ENCODE measurements around the gene GHR.

GHR gene

DNA sequence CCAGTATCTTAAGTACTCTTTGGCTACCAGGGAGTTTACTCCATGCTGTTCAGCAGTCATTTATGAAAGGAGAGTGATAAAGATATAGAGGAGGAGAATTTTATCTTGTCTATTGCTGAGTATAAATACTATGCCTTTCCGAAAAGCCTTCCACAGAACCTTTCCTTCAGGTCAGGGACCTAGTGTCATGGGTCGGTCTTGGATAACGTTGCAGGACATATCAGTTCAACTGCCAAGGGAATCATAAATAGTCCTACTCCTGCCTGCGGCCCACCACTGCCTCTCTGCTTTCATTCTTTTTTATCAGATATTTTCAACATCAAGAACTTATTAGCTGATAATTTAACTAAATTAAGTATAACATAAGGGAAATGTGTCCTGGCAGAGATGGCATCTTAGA is 211.3 kb downstream of the GHR start:
- H3K9me3 ChIP-seq (ENCODE audit: insufficient read depth, low read depth, low read length), result no peaks in the 10 kb centered on the region
- H3K4me3 ChIP-seq (ENCODE audit: low read length, poor library complexity, severe bottlenecking), result no peak overlapping the region
- no peaks in the 10 kb centered on the region for H3K27me3 ChIP-seq (ENCODE audit: insufficient read depth, low read length, poor library complexity, severe bottlenecking)
- TF ChIP-seq EZH2phosphoT487 (IDR thresholded peaks at IDR 0.05; ENCODE audit: borderline replicate concordance), result no peak
- TF ChIP-seq, protein P1, sequence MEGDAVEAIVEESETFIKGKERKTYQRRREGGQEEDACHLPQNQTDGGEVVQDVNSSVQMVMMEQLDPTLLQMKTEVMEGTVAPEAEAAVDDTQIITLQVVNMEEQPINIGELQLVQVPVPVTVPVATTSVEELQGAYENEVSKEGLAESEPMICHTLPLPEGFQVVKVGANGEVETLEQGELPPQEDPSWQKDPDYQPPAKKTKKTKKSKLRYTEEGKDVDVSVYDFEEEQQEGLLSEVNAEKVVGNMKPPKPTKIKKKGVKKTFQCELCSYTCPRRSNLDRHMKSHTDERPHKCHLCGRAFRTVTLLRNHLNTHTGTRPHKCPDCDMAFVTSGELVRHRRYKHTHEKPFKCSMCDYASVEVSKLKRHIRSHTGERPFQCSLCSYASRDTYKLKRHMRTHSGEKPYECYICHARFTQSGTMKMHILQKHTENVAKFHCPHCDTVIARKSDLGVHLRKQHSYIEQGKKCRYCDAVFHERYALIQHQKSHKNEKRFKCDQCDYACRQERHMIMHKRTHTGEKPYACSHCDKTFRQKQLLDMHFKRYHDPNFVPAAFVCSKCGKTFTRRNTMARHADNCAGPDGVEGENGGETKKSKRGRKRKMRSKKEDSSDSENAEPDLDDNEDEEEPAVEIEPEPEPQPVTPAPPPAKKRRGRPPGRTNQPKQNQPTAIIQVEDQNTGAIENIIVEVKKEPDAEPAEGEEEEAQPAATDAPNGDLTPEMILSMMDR (conservative IDR thresholded peaks at IDR 0.05; ENCODE audit: low read length), result no peak
- no peaks in the 10 kb centered on the region for H3K9me2 ChIP-seq (replicated peaks; ENCODE audit: low read depth, low read length)
- H3F3A ChIP-seq (ENCODE audit: low read depth), result no peaks in the 10 kb centered on the region
- no peaks in the 10 kb centered on the region for H3K36me3 ChIP-seq (ENCODE audit: insufficient read depth, low read length)
- H3K4me2 ChIP-seq (ENCODE audit: low read depth, low read length, poor library complexity, severe bottlenecking), result no peak overlapping the region
- no peaks in the 10 kb centered on the region for H3K79me2 ChIP-seq (ENCODE audit: insufficient read depth, low read length)
- peaks cover 3% of the 10 kb centered on the region for H3K4me1 ChIP-seq (ENCODE audit: insufficient read depth, low read length, poor library complexity, severe bottlenecking)
- H4K20me1 ChIP-seq (ENCODE audit: insufficient read depth, low read length, poor library complexity, severe bottlenecking), result no peaks in the 10 kb centered on the region
- no peak overlapping the region for H2AFZ ChIP-seq (ENCODE audit: low read length)
- no peak overlapping the region for H3K9ac ChIP-seq (ENCODE audit: low read depth, low read length, poor library complexity, severe bottlenecking)

DNA sequence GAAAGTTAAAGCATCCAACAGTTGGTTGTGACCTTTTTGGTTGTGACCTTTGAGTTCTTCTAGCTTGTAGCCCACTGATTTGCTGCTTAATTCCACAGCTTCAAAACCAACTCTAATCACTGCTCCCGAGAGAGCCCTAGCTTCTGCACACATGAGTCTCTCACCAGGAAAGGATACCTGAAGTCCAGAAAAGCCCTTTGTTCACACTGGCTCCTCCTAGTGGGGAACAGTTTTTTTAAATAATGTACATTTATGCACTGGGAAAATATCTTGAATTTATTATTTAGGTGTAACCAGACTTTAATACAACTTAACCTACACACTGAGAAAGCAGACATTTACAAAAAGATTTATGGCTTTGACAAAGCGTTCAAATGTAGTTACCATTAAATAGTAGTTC is 213.2 kb downstream of the GHR start:
- Histone ChIP-seq H4K20me1 (ENCODE audit: insufficient read depth, low read length, poor library complexity, severe bottlenecking) (no peaks in the 10 kb centered on the region), H2AFZ (ENCODE audit: low read length) (no peak overlapping the region), H3K9me3 (ENCODE audit: insufficient read depth, low read depth, low read length) (no peaks in the 10 kb centered on the region), H3K4me3 (ENCODE audit: low read length, poor library complexity, severe bottlenecking) (no peak overlapping the region), H3K4me1 (ENCODE audit: insufficient read depth, low read length, poor library complexity, severe bottlenecking) (no peaks in the 10 kb centered on the region), H3K9me2 (replicated peaks; ENCODE audit: low read depth, low read length) (no peaks in the 10 kb centered on the region), H3K9ac (ENCODE audit: low read depth, low read length, poor library complexity, severe bottlenecking) (no peak overlapping the region), H3K4me2 (ENCODE audit: low read depth, low read length, poor library complexity, severe bottlenecking) (no peak overlapping the region), H3F3A (ENCODE audit: low read depth) (no peaks in the 10 kb centered on the region), H3K27me3 (ENCODE audit: insufficient read depth, low read length, poor library complexity, severe bottlenecking) (no peaks in the 10 kb centered on the region), H3K36me3 (ENCODE audit: insufficient read depth, low read length) (no peaks in the 10 kb centered on the region), H3K79me2 (ENCODE audit: insufficient read depth, low read length) (no peaks in the 10 kb centered on the region)
- TF ChIP-seq EZH2phosphoT487 (IDR thresholded peaks at IDR 0.05; ENCODE audit: borderline replicate concordance), result no peak
- TF ChIP-seq, protein P1 (conservative IDR thresholded peaks at IDR 0.05; ENCODE audit: low read length), result peak; percentile 67

DNA sequence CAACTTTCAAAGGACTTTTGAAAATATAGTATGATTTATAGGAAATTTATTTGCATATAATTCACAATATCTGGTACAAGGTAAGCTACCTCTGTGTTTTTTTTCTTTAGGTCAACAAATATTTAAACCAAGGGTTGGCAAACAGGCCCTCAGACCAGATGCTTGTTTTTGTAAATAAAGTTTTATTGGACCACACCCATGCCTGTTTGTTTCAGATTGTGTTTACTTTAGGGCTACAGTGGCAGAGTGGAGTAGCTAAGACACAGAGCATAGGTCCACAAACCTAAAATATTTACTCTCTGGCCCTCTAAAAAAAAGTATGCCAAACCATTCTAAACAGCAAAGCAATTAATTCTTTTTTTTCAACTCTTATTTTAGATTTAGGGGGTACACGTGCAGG is 213.7 kb downstream of the GHR start:
- Histone ChIP-seq H3K4me2 (ENCODE audit: low read depth, low read length, poor library complexity, severe bottlenecking) (no peak overlapping the region), H3K79me2 (ENCODE audit: insufficient read depth, low read length) (no peaks in the 10 kb centered on the region), H3K9me2 (replicated peaks; ENCODE audit: low read depth, low read length) (no peaks in the 10 kb centered on the region), H3K36me3 (ENCODE audit: insufficient read depth, low read length) (no peaks in the 10 kb centered on the region), H3K9ac (ENCODE audit: low read depth, low read length, poor library complexity, severe bottlenecking) (no peak overlapping the region), H2AFZ (ENCODE audit: low read length) (no peak overlapping the region), H3K4me1 (ENCODE audit: insufficient read depth, low read length, poor library complexity, severe bottlenecking) (no peaks in the 10 kb centered on the region), H3F3A (ENCODE audit: low read depth) (no peaks in the 10 kb centered on the region), H4K20me1 (ENCODE audit: insufficient read depth, low read length, poor library complexity, severe bottlenecking) (no peaks in the 10 kb centered on the region), H3K9me3 (ENCODE audit: insufficient read depth, low read depth, low read length) (no peaks in the 10 kb centered on the region), H3K27me3 (ENCODE audit: insufficient read depth, low read length, poor library complexity, severe bottlenecking) (no peaks in the 10 kb centered on the region), H3K4me3 (ENCODE audit: low read length, poor library complexity, severe bottlenecking) (no peak overlapping the region)
- TF ChIP-seq, protein P1 (conservative IDR thresholded peaks at IDR 0.05; ENCODE audit: low read length), result no peak
- no peak for TF ChIP-seq EZH2phosphoT487 (IDR thresholded peaks at IDR 0.05; ENCODE audit: borderline replicate concordance)

Data from Loucy (cell line).